ENCODE measurements around the gene SET.

- TF ChIP-seq CTCF (IDR thresholded peaks at IDR 0.05; ENCODE audit: low read length) (no peak), EZH2 (IDR thresholded peaks at IDR 0.05; ENCODE audit: borderline replicate concordance, low read length) (no peak)
Observed at GRCh38 chr9:128718047-128718446, 29.0 kb downstream of the SET start.

All from OCI-LY1 (cell line).